Heart right ventricle (tissue), 16 donors: ENCODE data around the gene OLFM1. TPM values are rescaled to one million over a fixed set of nuclear protein-coding genes. Genes with fewer than 3 reads are reported as not detected.

Experiments
- ATAC-seq, 8 donors: fragments of 200-7000 bp; cut with Tn5 transposase; one replicate each; pipeline ENCODE4 v1.9.1; 2020; ENCODE audit warnings: mild to moderate bottlenecking in 8 of 8, moderate library complexity in 8 of 8, moderate number of reproducible peaks in 1 of 8
- DNase-seq, 2 donors: peaks; one replicate each; pipeline ENCODE4 v3.0.0-alpha.2; 2020
- H3K27ac ChIP-seq, 10 donors: fragments of 200-600 bp; sonication (generic) in 2 of 10; one replicate each; pipeline versions ENCODE4 v1.5.0 to v1.8.0; 2020 to 2022; ENCODE audit warnings: mild to moderate bottlenecking in 3 of 10
- H3K27me3 ChIP-seq, 7 donors: fragments of 200-600 bp; one replicate each; pipeline ENCODE4 v1.8.0; 2021 to 2022; ENCODE audit warnings: mild to moderate bottlenecking in 2 of 7
- H3K36me3 ChIP-seq, 9 donors: fragments of 200-600 bp; sonication (generic) in 1 of 9; one replicate each; pipeline versions ENCODE4 v1.5.0 to v1.8.0; 2020 to 2022; ENCODE audit warnings: mild to moderate bottlenecking in 2 of 9
- H3K4me1 ChIP-seq, 9 donors: fragments of 200-600 bp; sonication (generic) in 1 of 9; one replicate each; pipeline versions ENCODE4 v1.5.0 to v1.8.0; 2020 to 2022; ENCODE audit warnings: mild to moderate bottlenecking in 4 of 9
- H3K4me3 ChIP-seq, 10 donors: fragments of 200-600 bp; sonication (generic) in 2 of 10; one replicate each; pipeline versions ENCODE4 v1.5.0 to v1.8.0; 2020 to 2022; ENCODE audit warnings: mild to moderate bottlenecking in 7 of 10, moderate library complexity in 2 of 10
- H3K9me3 ChIP-seq, 11 donors: fragments of 200-600 bp in 10 of 11; sonication (generic) in 2 of 11; one replicate each; pipeline versions ENCODE4 v1.5.0 to v1.8.0; 2013 to 2022; ENCODE audit warnings: mild to moderate bottlenecking in 2 of 11, control low read depth in 1 of 11, moderate library complexity in 1 of 11
- CTCF ChIP-seq, 9 donors: fragments of 200-600 bp; sonication (generic) in 2 of 9; IDR thresholded peaks; one replicate each; pipeline versions ENCODE4 v1.5.0 to v1.8.0; 2021 to 2022; ENCODE audit warnings: antibody characterized with exemption in 9 of 9, mild to moderate bottlenecking in 5 of 9, moderate library complexity in 1 of 9
- WGBS, 2 donors: extraction: QIAGEN DNeasy Blood & Tissue Kit; methylation state at CpG; one replicate each; pipeline ENCODE4 v1.1.7; 2013; ENCODE audit warnings: inconsistent platforms in 1 of 2; 5-methylcytosine and 5-hydroxymethylcytosine counted together
- intact Hi-C, 10 donors: fragments of 100-400 bp; cut with DNase I; formaldehyde crosslinking; loops; one replicate each; pipeline versions ENCODE4 v1.11.1 to v1.14.2; 2022
- polyA plus RNA-seq, 2 donors: library from polyadenylated mRNA; stranded (reverse); fragments of 200-250 nt; gene quantifications; one replicate each; pipeline ENCODE4 v1.2.3, GENCODE V29; 2013
- total RNA-seq, 10 donors: library from RNA; stranded (reverse); fragmentation: NEBNext Ultra II Directional in 3 of 10; extraction: Animal tissue kit (Norgen Biotek cat#: 25700) in 3 of 10; gene quantifications; one replicate each; pipeline versions ENCODE4 v1.2.1 to v1.2.4, GENCODE V29; 2021 to 2023
- donor health status: Arrhythmogenic right ventricular cardiomyopathy.
- donor health status: ischemic (EF 13 %, LVEDD 7.1; RV severe dilation, severe dysfunction).
- donor health status: healthy with polysubstance abuse.
- donor health status: DM: no; HTN: yes; CAD: no.
- donor health status: DM: no; HTN: no; CAD: no.
- donor health status: ischemic (EF 25% LVEDD 6.9; RV normal size, moderate dysfunction).
- donor health status: ischemic (EF 25% LVEDD 5.7; RV mildly dilated, moderate dysfunction).
- donor health status: healthy.
- donor health status: DM: yes; HTN: yes; CAD: no.
- donor health status: Ischemic cardiomyopathy.
- donor health status: ischemic (EF 35%, LVEDD 5.7; RV mildly dilated, moderate dysfunction).
- donor health status: nonischemic (EF 11% LVEDD 7.7; RV severe dilation, severe dysfunction).
- donor health status: DM: yes; HTN: yes; CAD: no.
- donor health status: PGD.
- donor health status: ischemic (EF 29% LVEDD 5.4; RV normal size, mild dysfunction).
- donor health status: nonischemic (EF 23%, LVEDD 6.1; RV moderate dilation, normal function).

OLFM1 gene
- total and polyA plus RNA-seq, 12 donors: 3.3 to 14.9 (median 6.5) TPM

GRCh38 chr9:135080286-135081263 lies 6.9 kb upstream of the OLFM1 start:
- no peak for ATAC-seq
- WGBS, 2 donors: 79 to 83% methylated on average over 26 of the region's 26 CpGs
- Histone ChIP-seq H3K27me3 (peaks cover 0 to 36% (median 10%) of the 10 kb centered on the region in 7 donors), H3K36me3 (no peaks in the 10 kb centered on the region), H3K27ac (no peak overlapping the region), H3K4me1 (peaks cover 0 to 19% (median 15%) of the 10 kb centered on the region in 9 donors), H3K9me3 (no peaks in the 10 kb centered on the region), H3K4me3 (no peak overlapping the region)
- intact Hi-C loops: loop anchor here in 2 of 10 donors (10.0 kb wide), 3 partner anchors 186 to 306 kb away; no protein-coding TSS in a partner anchor
- DNase-seq: no peak
- no peak for TF ChIP-seq CTCF (IDR thresholded peaks at IDR 0.05)

GRCh38 chr9:135081264-135081660 lies 6.2 kb upstream of the OLFM1 start:
- H3K27me3 ChIP-seq: peaks cover 0 to 29% (median 8%) of the 10 kb centered on the region in 7 donors
- ATAC-seq (no peak), DNase-seq (no peak)
- 86 to 89% methylated on average over 15 of the region's 15 CpGs for whole genome bisulfite sequencing, 2 donors
- H3K4me3 ChIP-seq: no peak overlapping the region
- no peaks in the 10 kb centered on the region for H3K9me3 ChIP-seq
- H3K27ac ChIP-seq: no peak overlapping the region
- no peaks in the 10 kb centered on the region for H3K36me3 ChIP-seq
- intact Hi-C loops: loop anchor here in 2 of 10 donors (10.0 kb wide), 3 partner anchors 186 to 306 kb away; no protein-coding TSS in a partner anchor
- TF ChIP-seq CTCF (IDR thresholded peaks at IDR 0.05): no peak
- peaks cover 0 to 18% (median 15%) of the 10 kb centered on the region in 9 donors for H3K4me1 ChIP-seq

GRCh38 chr9:135081731-135082130 lies 5.7 kb upstream of the OLFM1 start:
- H3K27me3 ChIP-seq: peaks cover under 1 to 31% (median 6%) of the 10 kb centered on the region in 7 donors
- no peak overlapping the region for H3K4me3 ChIP-seq
- intact Hi-C loops: loop anchor here in 2 of 10 donors (10.0 kb wide), 3 partner anchors 187 to 307 kb away; no protein-coding TSS in a partner anchor
- ATAC-seq (no peak), DNase-seq (no peak)
- H3K36me3 ChIP-seq: no peaks in the 10 kb centered on the region
- WGBS, 2 donors: 91 to 92% methylated on average over 16 of the region's 16 CpGs
- no peaks in the 10 kb centered on the region for H3K9me3 ChIP-seq
- peaks cover 2 to 23% (median 19%) of the 10 kb centered on the region in 9 donors for H3K4me1 ChIP-seq
- TF ChIP-seq CTCF (IDR thresholded peaks at IDR 0.05): no peak
- H3K27ac ChIP-seq: no peak overlapping the region

GRCh38 chr9:135082536-135082935 lies 4.9 kb upstream of the OLFM1 start:
- peaks cover 7 to 32% (median 12%) of the 10 kb centered on the region in 7 donors for H3K27me3 ChIP-seq
- DNase-seq (no peak), ATAC-seq (no peak)
- no peak overlapping the region for H3K4me3 ChIP-seq
- intact Hi-C loops: loop anchor here in 2 of 10 donors (10.0 kb wide), 3 partner anchors 188 to 308 kb away; no protein-coding TSS in a partner anchor
- no peaks in the 10 kb centered on the region for H3K9me3 ChIP-seq
- TF ChIP-seq CTCF (IDR thresholded peaks at IDR 0.05): no peak
- WGBS, 2 donors: 81 to 83% methylated on average over 7 of the region's 7 CpGs
- H3K27ac ChIP-seq: no peak overlapping the region
- H3K4me1 ChIP-seq: peaks cover 8 to 29% (median 25%) of the 10 kb centered on the region in 9 donors
- no peaks in the 10 kb centered on the region for H3K36me3 ChIP-seq
